GM18951 (cell line): Measurements from ENCODE around the gene TMEM126B.

Experiments used
- POLR2A ChIP-seq: IDR thresholded peaks from 4 replicates; pipeline ENCODE4 v1.6.1; 2011; ENCODE audit warnings: mild to moderate bottlenecking; ENCODE audit not compliant: insufficient read length, insufficient read depth; ENCODE audit errors: extremely low read depth
- in situ Hi-C: fragments of 300-500 bp; cut with MboI; formaldehyde crosslinking; loops from one replicate; pipeline ENCODE4 v1.12.0; 2022; ENCODE audit warnings: low sequenced_read_pairs, mixed read lengths, inconsistent platforms; ENCODE audit not compliant: unreplicated experiment

Gene TMEM126B

GRCh38 chr11:85679576-85679975 lies 51.2 kb downstream of the TMEM126B start:
- no peak for TF ChIP-seq POLR2A
- in situ Hi-C loops: no loop called here

DNA sequence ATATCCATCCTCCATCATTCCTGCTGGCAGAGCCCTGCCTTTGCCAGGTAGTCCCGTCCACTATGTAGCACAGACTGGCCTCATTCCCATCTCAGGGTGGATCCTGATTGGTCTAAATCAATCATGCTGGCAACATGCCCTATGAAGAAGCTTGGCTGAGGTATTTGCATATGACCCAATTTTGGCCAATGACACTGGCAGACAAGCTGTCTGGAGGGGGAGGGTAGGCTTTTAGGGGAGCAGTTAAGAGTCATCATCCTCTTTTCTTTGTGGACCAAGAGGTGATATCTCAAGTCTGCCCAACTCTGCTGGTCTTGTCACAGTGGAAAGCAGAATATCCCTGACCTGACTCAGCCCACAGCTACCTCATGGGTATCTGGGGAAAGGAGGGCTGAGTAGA lies 52.5 kb downstream of the TMEM126B start:
- no peak for TF ChIP-seq POLR2A
- in situ Hi-C loops: no loop called here

DNA sequence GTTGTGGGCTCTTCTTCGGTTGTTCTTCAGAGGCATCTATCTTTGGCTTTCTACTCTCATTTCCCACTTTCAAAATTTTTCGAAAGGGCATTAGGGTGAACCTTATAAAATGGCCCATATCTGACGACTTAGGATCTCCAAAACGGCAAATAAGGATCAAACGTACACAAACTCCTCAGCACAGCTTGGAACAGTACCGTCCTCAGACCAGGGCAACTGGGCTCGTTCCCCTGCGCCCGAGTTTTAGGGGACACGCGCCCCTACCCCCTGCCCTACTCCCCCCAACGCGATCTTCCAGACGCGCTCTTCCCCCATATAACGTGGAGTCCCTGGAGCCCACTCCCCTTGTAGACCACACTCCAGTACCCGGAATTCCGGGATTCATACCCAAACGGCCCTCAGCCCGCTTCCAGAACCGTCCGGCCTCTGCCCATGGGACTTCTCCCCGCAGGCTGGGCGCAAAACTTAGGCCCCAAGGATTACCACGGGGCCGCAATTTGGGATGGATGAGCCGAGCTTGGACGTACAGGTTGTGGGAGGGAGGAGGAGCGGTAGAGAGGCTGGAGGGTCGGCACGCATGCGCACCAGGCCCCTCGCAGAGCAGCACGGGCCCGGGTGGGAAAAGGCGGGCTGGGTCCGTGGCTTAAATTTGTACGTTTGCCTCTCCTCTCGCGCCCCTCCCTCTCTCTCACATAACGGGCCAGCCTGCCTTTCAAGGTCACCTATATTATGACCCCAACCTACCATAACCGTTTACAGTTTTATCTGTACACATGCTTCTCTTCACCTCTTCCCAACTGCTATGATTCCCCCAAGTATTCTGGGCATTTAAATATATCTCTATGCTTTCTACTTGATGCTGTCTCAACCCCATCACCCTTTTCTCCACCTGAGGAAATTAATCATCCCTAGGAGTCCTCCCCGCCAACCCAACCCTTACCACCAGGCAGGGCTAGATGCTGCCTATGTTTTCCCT lies 54.2 kb downstream of the TMEM126B start:
- in situ Hi-C loops: no loop called here
- peak; percentile 49 for TF ChIP-seq POLR2A

GRCh38 chr11:85685125-85685819 lies 56.9 kb downstream of the TMEM126B start:
- in situ Hi-C loops: no loop called here
- no peak for TF ChIP-seq POLR2A

- TF ChIP-seq POLR2A: no peak
- in situ Hi-C loops: no loop called here
Measured at GRCh38 chr11:85685820-85686459, 57.5 kb downstream of the TMEM126B start, which contains the start of gene CCDC89. Gene CCDC89, minus strand, starts transcription at chr11:85686195. Its CDS starts 65 bp downstream, at chr11:85686130.
